HG03135 (cell line): Measurements from ENCODE around the gene POMT2.

Experiments
- ATAC-seq: cut with Tn5 transposase; IDR thresholded peaks from one replicate; pipeline ENCODE4 v1.9.1; 2021; ENCODE audit warnings: mild to moderate bottlenecking, moderate library complexity; ENCODE audit not compliant: unreplicated experiment

Gene POMT2

GRCh38 chr14:77242752-77243151, 77.9 kb downstream of the POMT2 start:
- no peak for ATAC-seq

- no peak for ATAC-seq
Measured at GRCh38 chr14:77241955-77242354, 78.7 kb downstream of the POMT2 start.

GRCh38 chr14:77240336-77240915, 80.3 kb downstream of the POMT2 start:
- no peak for ATAC-seq

GRCh38 chr14:77239412-77239811, 81.3 kb downstream of the POMT2 start:
- no peak for ATAC-seq

GRCh38 chr14:77238996-77239395, 81.7 kb downstream of the POMT2 start:
- ATAC-seq = no peak

- ATAC-seq = no peak
Measured at GRCh38 chr14:77238356-77238755, 82.3 kb downstream of the POMT2 start.

- ATAC-seq = no peak
Measured at GRCh38 chr14:77236814-77237213, 83.9 kb downstream of the POMT2 start.

- no peak for ATAC-seq
Measured at GRCh38 chr14:77231721-77232120, 89.0 kb downstream of the POMT2 start.

- ATAC-seq = no peak
Measured at GRCh38 chr14:77230914-77231313, 89.8 kb downstream of the POMT2 start.

- ATAC-seq = no peak
Measured at GRCh38 chr14:77228056-77228455, 92.6 kb downstream of the POMT2 start.

- ATAC-seq = no peak
Measured at GRCh38 chr14:77225892-77226557, 94.7 kb downstream of the POMT2 start.

GRCh38 chr14:77225254-77225653, 95.4 kb downstream of the POMT2 start:
- ATAC-seq = no peak
